H9 (cell line): Measurements from ENCODE around the gene UBAC1. TPM values are rescaled to one million over a fixed set of nuclear protein-coding genes. Genes with fewer than 3 reads are reported as not detected.
A peak's percentile ranks its signal among the peaks of the same experiment; 100 is the strongest.

Experiments
- DNase-seq: peaks from one replicate; pipeline ENCODE4 v3.0.0-alpha.2; 2017
- H2AFZ ChIP-seq: one replicate; pipeline ENCODE4 v1.6.1; 2013; ENCODE audit warnings: mild to moderate bottlenecking, low read length, control low read depth, moderate library complexity
- H2AK5ac ChIP-seq: 2 replicates; pipeline ENCODE4 v1.6.1; 2013; ENCODE audit warnings: low read length, control low read depth, mixed read lengths; ENCODE audit not compliant: insufficient read length
- H2BK120ac ChIP-seq: one replicate; pipeline ENCODE4 v1.6.1; 2013; ENCODE audit warnings: low read depth, mild to moderate bottlenecking, low read length, control low read depth, inconsistent platforms; ENCODE audit not compliant: poor library complexity, severe bottlenecking
- H2BK12ac ChIP-seq: 2 replicates; pipeline ENCODE4 v1.6.1; 2013; ENCODE audit warnings: low read length, control low read depth, mixed read lengths, low read depth; ENCODE audit not compliant: insufficient read length
- H2BK15ac ChIP-seq: 2 replicates; pipeline ENCODE4 v1.6.1; 2013; ENCODE audit warnings: low read depth, low read length, control low read depth
- H2BK20ac ChIP-seq: one replicate; pipeline ENCODE4 v1.6.1; 2013; ENCODE audit warnings: low read depth, mild to moderate bottlenecking, low read length, control low read depth, inconsistent platforms; ENCODE audit not compliant: poor library complexity, severe bottlenecking
- H2BK5ac ChIP-seq: 2 replicates; pipeline ENCODE4 v1.6.1; 2013; ENCODE audit warnings: low read length, control low read depth, mixed read lengths; ENCODE audit not compliant: insufficient read length
- H3K14ac ChIP-seq: 2 replicates; pipeline ENCODE4 v1.6.1; 2013; ENCODE audit warnings: low read length, control low read depth; ENCODE audit not compliant: insufficient read depth
- H3K18ac ChIP-seq: 2 replicates; pipeline ENCODE4 v1.6.1; 2013; ENCODE audit warnings: low read depth, mild to moderate bottlenecking, mixed read lengths, low read length, control low read depth; ENCODE audit not compliant: insufficient read length
- H3K23ac ChIP-seq: 2 replicates; pipeline ENCODE4 v1.6.1; 2013; ENCODE audit warnings: low read length, control low read depth, mixed read lengths, low read depth; ENCODE audit not compliant: insufficient read length
- H3K23me2 ChIP-seq: 2 replicates; pipeline ENCODE4 v1.6.1; 2013; ENCODE audit warnings: low read depth, mild to moderate bottlenecking, mixed read lengths, low read length, control low read depth; ENCODE audit not compliant: insufficient read length, poor library complexity, severe bottlenecking
- H3K27ac ChIP-seq: 2 replicates; pipeline ENCODE4 v1.5.1; 2013; ENCODE audit warnings: low read length, control low read depth, mixed read lengths, low read depth; ENCODE audit not compliant: insufficient read length
- H3K27me3 ChIP-seq: 2 replicates; pipeline ENCODE4 v1.6.1; 2013; ENCODE audit warnings: low read length, control low read depth, inconsistent platforms; ENCODE audit not compliant: insufficient read depth
- H3K4ac ChIP-seq: 2 replicates; pipeline ENCODE4 v1.6.1; 2013; ENCODE audit warnings: low read depth, mild to moderate bottlenecking, control low read depth, inconsistent platforms, low read length, moderate library complexity
- H3K4me1 ChIP-seq: 2 replicates; pipeline ENCODE4 v1.6.1; 2013; ENCODE audit warnings: low read length, control low read depth, inconsistent platforms; ENCODE audit not compliant: insufficient read depth
- H3K4me2 ChIP-seq: 2 replicates; pipeline ENCODE4 v1.6.1; 2013; ENCODE audit warnings: low read length, control low read depth, mixed read lengths; ENCODE audit not compliant: insufficient read length, insufficient read depth
- H3K56ac ChIP-seq: 2 replicates; pipeline ENCODE4 v1.6.1; 2013; ENCODE audit warnings: low read depth, mild to moderate bottlenecking, mixed read lengths, low read length, control low read depth; ENCODE audit not compliant: insufficient read length
- H3K79me1 ChIP-seq: 2 replicates; pipeline ENCODE4 v1.6.1; 2013; ENCODE audit warnings: low read depth, mild to moderate bottlenecking, moderate library complexity, low read length, control low read depth, inconsistent platforms; ENCODE audit not compliant: insufficient read depth, poor library complexity, severe bottlenecking
- H3K79me2 ChIP-seq: 2 replicates; pipeline ENCODE4 v1.6.1; 2013; ENCODE audit warnings: low read length, control low read depth, inconsistent platforms; ENCODE audit not compliant: insufficient read depth
- H3K9ac ChIP-seq: 2 replicates; pipeline ENCODE4 v1.6.1; 2013; ENCODE audit warnings: low read length, control low read depth, mixed read lengths; ENCODE audit not compliant: insufficient read length; ENCODE audit errors: extremely low read depth
- H3K9me3 ChIP-seq: one replicate; pipeline ENCODE4 v1.6.1; 2013; ENCODE audit warnings: low read depth, low read length, inconsistent platforms; ENCODE audit not compliant: control insufficient read depth
- H3T11ph ChIP-seq: one replicate; pipeline ENCODE4 v1.6.1; 2013; ENCODE audit warnings: mild to moderate bottlenecking, low read length, control low read depth, inconsistent platforms
- H4K20me1 ChIP-seq: one replicate; pipeline ENCODE4 v1.6.1; 2013; ENCODE audit not compliant: control insufficient read depth, insufficient read length, insufficient read depth
- H4K5ac ChIP-seq: 2 replicates; pipeline ENCODE4 v1.6.1; 2013; ENCODE audit warnings: low read depth, mild to moderate bottlenecking, mixed read lengths, low read length, control low read depth; ENCODE audit not compliant: insufficient read length
- H4K8ac ChIP-seq: replicated peaks from 2 replicates; pipeline ENCODE4 v1.6.1; 2013; ENCODE audit warnings: low read length, control low read depth, mixed read lengths, low read depth; ENCODE audit not compliant: insufficient read length
- H4K91ac ChIP-seq: 2 replicates; pipeline ENCODE4 v1.6.1; 2013; ENCODE audit warnings: low read depth, mild to moderate bottlenecking, moderate library complexity, mixed read lengths, low read length, control low read depth; ENCODE audit not compliant: insufficient read length
- H3K27ac Mint-ChIP-seq, 3 experiments: 2 replicates in 2 of 3; 3 replicates in 1 of 3; pipeline ENCODE4 v1.8.0; 2020 to 2021; ENCODE audit warnings: mixed read lengths in 3 of 3, mild to moderate bottlenecking in 1 of 3, moderate library complexity in 1 of 3
- H3K27me3 Mint-ChIP-seq: 2 replicates; pipeline ENCODE4 v1.8.0; 2021; ENCODE audit warnings: low read depth, mild to moderate bottlenecking, moderate library complexity, mixed read lengths
- H3K36me3 Mint-ChIP-seq, 3 experiments: 2 replicates in 2 of 3; 3 replicates in 1 of 3; pipeline ENCODE4 v1.8.0; 2020 to 2021; ENCODE audit warnings: low read depth in 3 of 3, mixed read lengths in 3 of 3; ENCODE audit not compliant: insufficient read depth in 1 of 3
- H3K4me1 Mint-ChIP-seq, 2 experiments: 2 replicates each; pipeline ENCODE4 v1.8.0; 2020; ENCODE audit warnings: mixed read lengths in 2 of 2
- H3K4me3 Mint-ChIP-seq, 2 experiments: 2 replicates in 1 of 2; 3 replicates in 1 of 2; pipeline ENCODE4 v1.8.0; 2020 to 2021; ENCODE audit warnings: mild to moderate bottlenecking in 2 of 2, mixed read lengths in 2 of 2, moderate library complexity in 1 of 2
- H3K9me3 Mint-ChIP-seq, 2 experiments: 2 replicates in 1 of 2; 3 replicates in 1 of 2; pipeline ENCODE4 v1.8.0; 2020; ENCODE audit warnings: mild to moderate bottlenecking in 2 of 2, mixed read lengths in 2 of 2, moderate library complexity in 1 of 2
- WGBS: extraction: QIAGEN DNeasy Blood & Tissue Kit; methylation state at CpG from one replicate; pipeline ENCODE4 v1.1.7; 2013; ENCODE audit warnings: missing lambda C conversion rate, low lambda C conversion rate, mixed read lengths; ENCODE audit not compliant: insufficient read length; ENCODE audit errors: extremely low coverage; 5-methylcytosine and 5-hydroxymethylcytosine counted together
- total RNA-seq: library from RNA; stranded (reverse); gene quantifications from 2 replicates; pipeline ENCODE4 v1.2.1, GENCODE V29; 2021
- TF ChIP-seq, protein P1 (sequence below): fragments of 200-600 bp; sonication (generic); conservative IDR thresholded peaks from 3 replicates; pipeline ENCODE4 v1.8.0; 2021; ENCODE audit warnings: antibody characterized with exemption, mild to moderate bottlenecking

Gene UBAC1
- total RNA-seq, 1 experiment from 2014 or later: 47.5 TPM

DNA sequence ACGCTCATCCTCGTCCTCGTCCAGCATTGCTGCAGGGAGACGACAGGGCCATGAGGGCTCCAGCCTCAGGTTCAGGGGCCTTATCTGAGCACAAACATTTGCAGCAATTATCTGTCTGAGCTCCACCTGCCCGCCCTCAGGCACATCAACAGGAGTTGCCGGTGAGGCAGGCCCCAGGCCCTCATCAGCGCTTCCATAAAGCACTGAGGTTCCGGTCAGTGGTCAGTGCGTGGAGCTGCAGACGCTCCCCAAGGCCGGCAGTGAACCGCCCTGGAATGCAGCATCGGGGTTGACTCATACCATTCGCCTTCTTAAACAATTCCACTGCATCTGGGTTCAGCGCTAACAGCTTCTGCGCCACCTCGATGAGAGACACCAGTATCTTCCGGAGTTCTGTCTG is 15.2 kb downstream of the UBAC1 start:
- Histone ChIP-seq H2BK120ac (no peak overlapping the region), H3K4ac (no peak overlapping the region), H3K23ac (no peak overlapping the region), H2AFZ (no peak overlapping the region), H4K5ac (no peak overlapping the region), H3K9ac (no peak overlapping the region), H2BK5ac (no peak overlapping the region), H3K4me1 (no peaks in the 10 kb centered on the region), H3K9me3 (no peaks in the 10 kb centered on the region), H3K4me2 (no peak overlapping the region), H4K8ac (no peak overlapping the region), H2AK5ac (no peak overlapping the region), H3K27me3 (no peaks in the 10 kb centered on the region), H3K56ac (no peak overlapping the region), H4K91ac (no peak overlapping the region), H3K27ac (no peak overlapping the region), H3K79me2 (0 out of 2 replicates have a peak, but pooled peaks cover 1% of the 10 kb centered on the region), H2BK12ac (no peak overlapping the region), H2BK20ac (no peak overlapping the region), H3K14ac (no peak overlapping the region), H3K18ac (no peak overlapping the region), H4K20me1 (no peaks in the 10 kb centered on the region), H3K23me2 (no peaks in the 10 kb centered on the region), H2BK15ac (no peak overlapping the region), H3K79me1 (no peaks in the 10 kb centered on the region), H3T11ph (no peak overlapping the region)
- WGBS: no CpG with 5 or more reads among the region's 18 CpGs
- H3K4me1 Mint-ChIP-seq: no peaks in the 10 kb centered on the region
- no peaks in the 10 kb centered on the region for H3K27me3 Mint-ChIP-seq
- H3K9me3 Mint-ChIP-seq: no peaks in the 10 kb centered on the region
- peak overlapping the region in 1 of 3 experiments; percentile 29; a peak in 1 of 7 replicates for H3K27ac Mint-ChIP-seq
- H3K36me3 Mint-ChIP-seq: peaks cover 30 to 77% (median 70%) of the 10 kb centered on the region in 3 experiments
- TF ChIP-seq, protein P1, sequence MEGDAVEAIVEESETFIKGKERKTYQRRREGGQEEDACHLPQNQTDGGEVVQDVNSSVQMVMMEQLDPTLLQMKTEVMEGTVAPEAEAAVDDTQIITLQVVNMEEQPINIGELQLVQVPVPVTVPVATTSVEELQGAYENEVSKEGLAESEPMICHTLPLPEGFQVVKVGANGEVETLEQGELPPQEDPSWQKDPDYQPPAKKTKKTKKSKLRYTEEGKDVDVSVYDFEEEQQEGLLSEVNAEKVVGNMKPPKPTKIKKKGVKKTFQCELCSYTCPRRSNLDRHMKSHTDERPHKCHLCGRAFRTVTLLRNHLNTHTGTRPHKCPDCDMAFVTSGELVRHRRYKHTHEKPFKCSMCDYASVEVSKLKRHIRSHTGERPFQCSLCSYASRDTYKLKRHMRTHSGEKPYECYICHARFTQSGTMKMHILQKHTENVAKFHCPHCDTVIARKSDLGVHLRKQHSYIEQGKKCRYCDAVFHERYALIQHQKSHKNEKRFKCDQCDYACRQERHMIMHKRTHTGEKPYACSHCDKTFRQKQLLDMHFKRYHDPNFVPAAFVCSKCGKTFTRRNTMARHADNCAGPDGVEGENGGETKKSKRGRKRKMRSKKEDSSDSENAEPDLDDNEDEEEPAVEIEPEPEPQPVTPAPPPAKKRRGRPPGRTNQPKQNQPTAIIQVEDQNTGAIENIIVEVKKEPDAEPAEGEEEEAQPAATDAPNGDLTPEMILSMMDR: no peak
- no peak overlapping the region for H3K4me3 Mint-ChIP-seq
- DNase-seq: no peak
